ENCODE measurements around the gene CTTN. TPM values are rescaled to one million over a fixed set of nuclear protein-coding genes. Genes with fewer than 3 reads are reported as not detected.

The CTTN gene
- total and polyA plus RNA-seq, 8 donors, result 69.8 to 390 (median 289) TPM

GRCh38 chr11:70402685-70403084 lies 4.4 kb downstream of the CTTN start:
- no peak for TF ChIP-seq POLR2A (IDR thresholded peaks at IDR 0.05)
- TF ChIP-seq CTCF (IDR thresholded peaks at IDR 0.05), result no peak
- no peak for TF ChIP-seq EP300 (IDR thresholded peaks at IDR 0.05)
- TF ChIP-seq POLR2AphosphoS5 (IDR thresholded peaks at IDR 0.05), result no peak
- intact Hi-C loops (cut with DNase I; ENCODE audit: low total_unique reads), result no loop called here
- WGBS, 5 donors, result 32 to 47% (median 37%) methylated on average over 1 of the region's 1 CpG
- peaks cover 8 to 31% (median 27%) of the 10 kb centered on the region in 4 donors for H3K36me3 ChIP-seq
- peaks cover 0 to 6% (median 0%) of the 10 kb centered on the region in 3 donors for H3K27me3 ChIP-seq
- no peak overlapping the region for H3K4me3 ChIP-seq
- DNase-seq, result no peak
- H3K27ac ChIP-seq, result peak overlapping the region in 1 of 5 donors; percentile 22
- peaks cover 17 to 49% (median 42%) of the 10 kb centered on the region in 4 donors for H3K4me1 ChIP-seq
- no peaks in the 10 kb centered on the region for H3K9me3 ChIP-seq

GRCh38 chr11:70404244-70404643 lies 5.9 kb downstream of the CTTN start:
- Histone ChIP-seq H3K4me3 (no peak overlapping the region), H3K27me3 (peaks cover 0 to 7% (median 0%) of the 10 kb centered on the region in 3 donors), H3K36me3 (peaks cover 21 to 46% (median 43%) of the 10 kb centered on the region in 4 donors), H3K9me3 (no peaks in the 10 kb centered on the region), H3K4me1 (peaks cover 17 to 36% (median 29%) of the 10 kb centered on the region in 4 donors), H3K27ac (no peak overlapping the region)
- WGBS, 5 donors, result 87 to 90% (median 88%) methylated on average over 11 of the region's 11 CpGs
- no peak for DNase-seq
- intact Hi-C loops (cut with DNase I; ENCODE audit: low total_unique reads), result no loop called here
- TF ChIP-seq POLR2A (IDR thresholded peaks at IDR 0.05) (no peak), CTCF (IDR thresholded peaks at IDR 0.05) (no peak), EP300 (IDR thresholded peaks at IDR 0.05) (no peak), POLR2AphosphoS5 (IDR thresholded peaks at IDR 0.05) (no peak)

- Histone ChIP-seq H3K4me3 (no peak overlapping the region), H3K9me3 (no peaks in the 10 kb centered on the region), H3K36me3 (peaks cover 34 to 62% (median 59%) of the 10 kb centered on the region in 4 donors), H3K27me3 (peaks cover 0 to 5% (median 0%) of the 10 kb centered on the region in 3 donors), H3K27ac (no peak overlapping the region), H3K4me1 (peaks cover 7 to 20% (median 13%) of the 10 kb centered on the region in 4 donors)
- intact Hi-C loops (cut with DNase I; ENCODE audit: low total_unique reads), result no loop called here
- WGBS, 5 donors, result 91 to 94% (median 92%) methylated on average over 20 of the region's 20 CpGs
- DNase-seq, result no peak
- no peak for TF ChIP-seq CTCF (IDR thresholded peaks at IDR 0.05)
- TF ChIP-seq EP300 (IDR thresholded peaks at IDR 0.05), result no peak
- TF ChIP-seq POLR2AphosphoS5 (IDR thresholded peaks at IDR 0.05), result no peak
- TF ChIP-seq POLR2A (IDR thresholded peaks at IDR 0.05), result no peak
Observed at GRCh38 chr11:70405679-70406395, 7.5 kb downstream of the CTTN start.

- Histone ChIP-seq H3K36me3 (peaks cover 45 to 75% (median 71%) of the 10 kb centered on the region in 4 donors), H3K9me3 (no peaks in the 10 kb centered on the region), H3K4me1 (peaks cover 0 to 7% (median 7%) of the 10 kb centered on the region in 4 donors), H3K4me3 (no peak overlapping the region), H3K27me3 (peaks cover 0 to 5% (median 0%) of the 10 kb centered on the region in 3 donors), H3K27ac (no peak overlapping the region)
- 82 to 95% (median 89%) methylated on average over 13 of the region's 13 CpGs for WGBS, 5 donors
- intact Hi-C loops (cut with DNase I; ENCODE audit: low total_unique reads), result no loop called here
- no peak for DNase-seq
- no peak for TF ChIP-seq POLR2AphosphoS5 (IDR thresholded peaks at IDR 0.05)
- no peak for TF ChIP-seq EP300 (IDR thresholded peaks at IDR 0.05)
- TF ChIP-seq CTCF (IDR thresholded peaks at IDR 0.05), result no peak
- no peak for TF ChIP-seq POLR2A (IDR thresholded peaks at IDR 0.05)
Observed at GRCh38 chr11:70407121-70407520, 8.8 kb downstream of the CTTN start.
